Right lobe of liver (tissue), 6 donors: Measurements from ENCODE around the gene TBCEL. TPM values are rescaled to one million over a fixed set of nuclear protein-coding genes. Genes with fewer than 3 reads are reported as not detected.

Experiments
- ATAC-seq, 4 donors: fragments of 200-7000 bp; cut with Tn5 transposase; one replicate each; pipeline ENCODE4 v1.9.1; 2020; ENCODE audit warnings: mild to moderate bottlenecking in 4 of 4, moderate library complexity in 4 of 4
- DNase-seq, 3 donors: peaks; one replicate each; pipeline ENCODE4 v3.0.0-alpha.2; 2020
- H3K27ac ChIP-seq, 3 donors: fragments of 200-600 bp; one replicate each; pipeline ENCODE4 v1.8.0; 2022
- H3K27me3 ChIP-seq, 2 donors: fragments of 200-600 bp; one replicate each; pipeline ENCODE4 v1.8.0; 2022
- H3K36me3 ChIP-seq, 4 donors: fragments of 200-600 bp; sonication (generic) in 1 of 4; one replicate each; pipeline versions ENCODE4 v1.5.1 to v1.8.0; 2017 to 2022; ENCODE audit warnings: control low read depth in 1 of 4
- H3K4me1 ChIP-seq, 4 donors: fragments of 200-600 bp; sonication (generic) in 1 of 4; one replicate each; pipeline versions ENCODE4 v1.5.1 to v1.8.0; 2017 to 2022; ENCODE audit warnings: control low read depth in 1 of 4
- H3K4me3 ChIP-seq, 3 donors: fragments of 200-600 bp; one replicate each; pipeline ENCODE4 v1.8.0; 2022
- H3K9me3 ChIP-seq, 4 donors: fragments of 200-600 bp; sonication (generic) in 1 of 4; one replicate each; pipeline versions ENCODE4 v1.5.1 to v1.8.0; 2017 to 2022; ENCODE audit warnings: control low read depth in 1 of 4
- CTCF ChIP-seq, 4 donors: fragments of 200-600 bp in 3 of 4; fragments of 450-650 bp in 1 of 4; IDR thresholded peaks; one replicate each; pipeline versions ENCODE4 v1.5.1 to v1.8.0; 2016 to 2022; ENCODE audit warnings: antibody characterized with exemption in 4 of 4, mild to moderate bottlenecking in 2 of 4
- POLR2A ChIP-seq: fragments of 450-650 bp; IDR thresholded peaks from one replicate; pipeline ENCODE4 v1.6.1; 2017; ENCODE audit warnings: antibody characterized with exemption, mild to moderate bottlenecking
- WGBS: methylation state at CpG from one replicate; pipeline ENCODE4 v1.1.6; 2018; ENCODE audit warnings: low coverage, low lambda C conversion rate; ENCODE audit not compliant: insufficient coverage; ENCODE audit errors: missing lambda C conversion rate; 5-methylcytosine and 5-hydroxymethylcytosine counted together
- intact Hi-C, 2 donors: fragments of 100-400 bp; cut with DNase I; formaldehyde crosslinking; loops; one replicate each; pipeline versions ENCODE4 v1.11.2 to v1.14.1; 2022
- total RNA-seq, 6 experiments: library from RNA; depleted of rRNA in 2 of 6; stranded (reverse); fragments of >200 nt in 2 of 6; fragmentation: NEBNext Ultra II Directional in 3 of 6; extraction: Animal tissue kit (Norgen Biotek cat#: 25700) in 3 of 6; gene quantifications; one replicate each; pipeline versions ENCODE4 v1.1.0 to v1.2.4, GENCODE V29; 2016 to 2023
- donor health status: DM: no; HTN: yes; CAD: no.
- donor health status: DM: no; HTN: no; CAD: no.
- donor health status: DM: no; HTN: no; CAD: no.
- donor health status: DM: no; HTN: yes; CAD: no.
- donor health status: DM: no; HTN: yes; CAD: no.

TBCEL gene
- total RNA-seq, 6 experiments from 2014 or later: 9.6 to 37.9 (median 17.8) TPM

DNA sequence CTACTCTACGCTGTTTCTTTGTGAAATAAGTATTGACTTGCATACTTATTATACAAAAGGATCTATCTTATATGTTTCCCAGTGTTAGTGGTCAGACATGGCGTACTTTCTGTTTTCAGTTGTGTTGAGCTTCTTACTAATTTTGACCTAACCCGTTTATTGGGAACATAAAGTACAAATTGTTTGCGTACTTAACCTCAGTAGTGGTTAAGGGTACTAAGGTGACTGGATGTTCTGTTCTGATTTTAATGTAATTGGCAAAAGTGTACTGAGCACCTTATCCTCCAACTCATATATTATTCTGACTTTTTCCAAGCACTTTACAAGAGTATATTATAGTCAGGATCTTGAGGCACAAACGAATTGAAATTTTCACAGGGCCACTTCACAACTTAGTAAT is 17.2 kb downstream of the TBCEL start:
- 69% methylated on average over 5 of the region's 5 CpGs for WGBS
- Histone ChIP-seq H3K4me3 (no peak overlapping the region), H3K9me3 (no peaks in the 10 kb centered on the region), H3K36me3 (no peaks in the 10 kb centered on the region), H3K27me3 (no peaks in the 10 kb centered on the region), H3K27ac (peak overlapping the region in 1 of 3 donors; percentile 48), H3K4me1 (peaks cover 0 to 53% (median 11%) of the 10 kb centered on the region in 4 donors)
- intact Hi-C loops: no loop called here
- DNase-seq: no peak
- TF ChIP-seq CTCF (IDR thresholded peaks at IDR 0.05) (no peak), POLR2A (no peak)
- peak in 3 of 4 donors; percentile 19 to 80 (median 71) for ATAC-seq

DNA sequence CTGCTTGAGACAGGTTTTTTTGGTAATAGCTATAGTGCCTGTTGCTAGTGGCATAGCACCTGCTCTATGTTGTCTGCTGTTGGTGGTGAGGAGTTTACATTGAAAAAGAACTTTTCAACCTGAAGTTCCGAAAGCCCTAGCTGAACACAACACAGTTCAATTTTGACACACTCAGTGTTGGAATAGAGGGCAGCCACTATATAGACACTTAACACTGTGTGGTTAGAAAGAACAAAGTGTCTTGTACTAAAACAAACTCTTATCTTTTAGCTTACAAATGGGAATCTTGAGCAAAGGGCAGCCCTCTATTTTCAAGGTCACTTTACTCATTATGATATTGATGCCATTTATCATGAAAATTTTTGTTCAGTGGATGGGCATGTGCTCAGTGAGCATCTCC is 18.4 kb downstream of the TBCEL start:
- DNase-seq (no peak), ATAC-seq (peak in 1 of 4 donors; percentile 27)
- 100% methylated on average over 1 of the region's 1 CpG for WGBS
- no peak for TF ChIP-seq POLR2A
- TF ChIP-seq CTCF (IDR thresholded peaks at IDR 0.05): no peak
- Histone ChIP-seq H3K36me3 (peaks cover 0 to 7% (median 0%) of the 10 kb centered on the region in 4 donors), H3K27me3 (no peaks in the 10 kb centered on the region), H3K9me3 (no peaks in the 10 kb centered on the region), H3K4me3 (no peak overlapping the region), H3K4me1 (peaks cover 0 to 45% (median 11%) of the 10 kb centered on the region in 4 donors), H3K27ac (no peak overlapping the region)
- intact Hi-C loops: no loop called here

- H3K4me3 ChIP-seq: no peak overlapping the region
- WGBS: 79% methylated on average over 1 of the region's 1 CpG
- H3K9me3 ChIP-seq: no peaks in the 10 kb centered on the region
- H3K27me3 ChIP-seq: no peaks in the 10 kb centered on the region
- H3K27ac ChIP-seq: no peak overlapping the region
- TF ChIP-seq POLR2A: no peak
- TF ChIP-seq CTCF (IDR thresholded peaks at IDR 0.05): no peak
- peaks cover 0 to 10% (median 0%) of the 10 kb centered on the region in 4 donors for H3K36me3 ChIP-seq
- intact Hi-C loops: no loop called here
- ATAC-seq (no peak), DNase-seq (no peak)
- H3K4me1 ChIP-seq: peaks cover 0 to 5% (median 0%) of the 10 kb centered on the region in 4 donors
These were observed 24.0 kb downstream of the TBCEL start for GRCh38 chr11:121047926-121048325.

DNA sequence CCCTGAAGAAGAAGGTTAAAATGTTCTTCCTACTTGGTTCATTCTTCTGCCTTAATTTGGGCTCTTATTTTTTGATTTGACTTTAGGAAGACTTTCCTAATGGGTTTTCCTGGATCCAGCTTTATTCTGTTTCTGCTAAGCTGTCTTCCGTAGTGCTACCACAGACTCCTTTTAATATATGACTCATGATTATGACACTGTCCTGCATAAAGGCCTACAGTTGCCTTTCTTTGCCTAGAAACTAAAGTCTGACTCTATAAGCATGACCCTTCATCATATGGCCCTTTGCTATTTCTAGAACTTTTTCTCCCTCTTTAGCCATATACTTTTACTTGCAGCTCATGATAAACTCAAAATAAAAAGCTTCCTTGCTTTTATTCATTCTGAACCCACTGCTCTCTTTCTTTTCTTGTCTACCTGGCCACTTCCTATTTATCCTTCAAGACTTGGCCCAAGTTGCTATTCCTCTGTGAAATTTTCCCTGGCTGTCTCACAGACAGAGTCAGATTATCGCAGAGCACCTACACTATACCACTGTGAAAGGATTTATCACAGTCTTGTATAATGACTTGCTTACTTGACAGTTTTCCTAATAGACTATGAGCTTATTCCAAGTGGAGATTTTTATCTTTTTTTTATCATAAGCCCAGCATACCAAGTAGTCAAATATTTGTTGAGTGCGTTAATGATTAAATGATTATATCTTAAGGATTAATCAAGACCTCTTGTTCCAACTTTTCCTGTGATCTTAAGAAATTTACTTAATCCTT is 24.7 kb downstream of the TBCEL start:
- ATAC-seq (peak in 1 of 4 donors; percentile 23), DNase-seq (no peak)
- Histone ChIP-seq H3K4me1 (peaks cover 0 to 5% (median 0%) of the 10 kb centered on the region in 4 donors), H3K4me3 (no peak overlapping the region), H3K27ac (no peak overlapping the region), H3K27me3 (no peaks in the 10 kb centered on the region), H3K36me3 (peaks cover 0 to 16% (median 3%) of the 10 kb centered on the region in 4 donors), H3K9me3 (no peaks in the 10 kb centered on the region)
- TF ChIP-seq CTCF (IDR thresholded peaks at IDR 0.05) (no peak), POLR2A (no peak)
- WGBS: 87% methylated on average over 3 of the region's 3 CpGs
- intact Hi-C loops: no loop called here
